Measurements from ENCODE around the gene ZBTB16. TPM values are rescaled to one million over a fixed set of nuclear protein-coding genes. Genes with fewer than 3 reads are reported as not detected.

The ZBTB16 gene
- total RNA-seq, 1 experiment from 2014 or later, result 0.44 TPM

DNA sequence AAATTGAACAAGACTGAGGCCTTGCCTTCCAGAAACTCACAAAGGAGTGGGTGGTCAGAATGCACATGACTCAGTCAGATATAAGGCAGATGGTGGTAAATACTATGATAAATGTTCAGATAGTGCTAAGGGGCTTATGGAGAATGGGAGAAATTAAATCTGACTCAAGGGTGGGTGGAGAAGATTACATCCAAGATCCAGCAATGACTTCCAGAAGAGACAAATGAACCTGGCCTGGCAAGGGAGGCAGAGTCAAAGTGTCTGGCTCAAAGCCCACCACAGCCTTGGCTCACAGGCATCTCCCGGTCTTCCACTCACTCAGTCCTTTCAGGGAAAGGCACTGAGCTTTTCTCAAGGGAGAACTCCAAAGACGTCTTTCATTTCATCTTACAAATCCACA is 6.1 kb upstream of the ZBTB16 start:
- intact Hi-C loops (cut with micrococcal nuclease; ENCODE audit: unreplicated experiment), result no loop called here
- TF ChIP-seq CTCF (conservative IDR thresholded peaks at IDR 0.05) (no peak), EZH2 (IDR thresholded peaks at IDR 0.05; ENCODE audit: low read depth) (no peak)
- Histone ChIP-seq H3K4me3 (no peak overlapping the region), H3K27ac (no peak overlapping the region), H3K4me1 (replicated peaks; ENCODE audit: insufficient read depth) (no peaks in the 10 kb centered on the region), H3K27me3 (ENCODE audit: insufficient read depth, low read depth) (peaks cover 95% of the 10 kb centered on the region), H3F3A (ENCODE audit: insufficient read depth, low read depth) (no peaks in the 10 kb centered on the region), H3K9me2 (ENCODE audit: insufficient read depth) (no peaks in the 10 kb centered on the region), H4K20me1 (ENCODE audit: insufficient read depth) (no peaks in the 10 kb centered on the region), H3K79me2 (ENCODE audit: low read depth) (no peaks in the 10 kb centered on the region), H3K36me3 (ENCODE audit: low read depth) (no peaks in the 10 kb centered on the region), H2AFZ (no peak overlapping the region), H3K4me2 (no peak overlapping the region), H3K9me3 (ENCODE audit: insufficient read depth, low read depth) (no peaks in the 10 kb centered on the region)
- no peak for DNase-seq
- ChIA-PET CTCF (no interaction called here), POLR2A (ENCODE audit: unreplicated experiment) (no interaction called here)
- no TSS peak for BruUV-seq (replicated peaks)

DNA sequence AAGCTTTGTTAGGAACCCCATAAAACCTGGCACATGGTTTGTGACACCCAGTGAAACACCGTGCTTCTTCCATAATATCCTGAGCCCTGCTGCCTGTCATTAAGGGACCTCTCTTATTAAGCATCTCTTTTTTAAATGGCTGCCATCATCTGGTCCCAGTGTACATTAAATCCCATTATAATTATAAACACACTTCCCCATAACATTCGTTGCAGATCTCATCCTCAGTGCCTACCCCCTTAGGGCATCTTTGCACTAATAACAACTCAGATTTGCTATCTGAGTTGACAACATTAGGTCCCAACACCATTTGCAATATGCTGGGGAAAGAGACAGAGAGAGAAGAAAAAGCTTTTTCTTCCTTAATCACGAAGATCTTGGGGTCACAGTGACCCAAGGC is 4.7 kb upstream of the ZBTB16 start:
- POLR2A ChIA-PET (ENCODE audit: unreplicated experiment), result no interaction called here
- no peak for DNase-seq
- Histone ChIP-seq H3K4me3 (no peak overlapping the region), H3K79me2 (ENCODE audit: low read depth) (no peaks in the 10 kb centered on the region), H3K9me2 (ENCODE audit: insufficient read depth) (no peaks in the 10 kb centered on the region), H3K27ac (no peak overlapping the region), H3K4me1 (replicated peaks; ENCODE audit: insufficient read depth) (no peaks in the 10 kb centered on the region), H3F3A (ENCODE audit: insufficient read depth, low read depth) (no peaks in the 10 kb centered on the region), H3K4me2 (no peak overlapping the region), H4K20me1 (ENCODE audit: insufficient read depth) (no peaks in the 10 kb centered on the region), H3K27me3 (ENCODE audit: insufficient read depth, low read depth) (peaks cover 88% of the 10 kb centered on the region), H3K9me3 (ENCODE audit: insufficient read depth, low read depth) (no peaks in the 10 kb centered on the region), H3K36me3 (ENCODE audit: low read depth) (no peaks in the 10 kb centered on the region), H2AFZ (no peak overlapping the region)
- intact Hi-C loops (cut with micrococcal nuclease; ENCODE audit: unreplicated experiment), result no loop called here
- TF ChIP-seq EZH2 (IDR thresholded peaks at IDR 0.05; ENCODE audit: low read depth) (no peak), CTCF (conservative IDR thresholded peaks at IDR 0.05) (no peak)
- CTCF ChIA-PET, result interaction anchor here (0.6 kb wide), 1 partner anchor 167 kb away, joined by 4 read pairs; no protein-coding TSS in a partner anchor
- BruUV-seq (replicated peaks), result no TSS peak

DNA sequence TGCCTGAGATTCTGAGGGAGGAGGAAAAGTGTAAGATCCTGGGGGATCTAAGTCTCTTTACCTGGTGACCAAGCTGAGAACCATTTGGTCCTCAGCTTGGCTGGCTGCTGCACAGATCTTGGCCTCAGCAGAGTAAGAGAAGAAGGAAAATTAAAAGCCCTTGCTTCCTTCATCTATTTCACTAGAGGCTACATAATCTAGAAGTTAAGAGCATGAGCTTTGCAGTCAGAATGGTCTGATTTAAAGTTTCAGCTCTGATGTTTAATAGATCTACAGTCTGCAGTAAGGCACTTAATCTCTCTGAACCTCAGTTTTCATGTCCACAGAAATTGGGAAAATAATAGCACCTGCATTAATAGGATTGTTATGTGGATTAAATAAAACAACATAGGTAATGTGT is 3.1 kb upstream of the ZBTB16 start:
- no peaks in the 10 kb centered on the region for H3K9me2 ChIP-seq (ENCODE audit: insufficient read depth)
- H3K4me3 ChIP-seq, result no peak overlapping the region
- no TSS peak for BruUV-seq (replicated peaks)
- H3K36me3 ChIP-seq (ENCODE audit: low read depth), result no peaks in the 10 kb centered on the region
- H4K20me1 ChIP-seq (ENCODE audit: insufficient read depth), result no peaks in the 10 kb centered on the region
- no peak overlapping the region for H3K27ac ChIP-seq
- peaks cover 72% of the 10 kb centered on the region for H3K27me3 ChIP-seq (ENCODE audit: insufficient read depth, low read depth)
- intact Hi-C loops (cut with micrococcal nuclease; ENCODE audit: unreplicated experiment), result no loop called here
- no peaks in the 10 kb centered on the region for H3K79me2 ChIP-seq (ENCODE audit: low read depth)
- no peaks in the 10 kb centered on the region for H3F3A ChIP-seq (ENCODE audit: insufficient read depth, low read depth)
- no peak overlapping the region for H3K4me2 ChIP-seq
- ChIA-PET POLR2A (ENCODE audit: unreplicated experiment) (no interaction called here), CTCF (no interaction called here)
- TF ChIP-seq EZH2 (IDR thresholded peaks at IDR 0.05; ENCODE audit: low read depth) (no peak), CTCF (conservative IDR thresholded peaks at IDR 0.05) (no peak)
- no peaks in the 10 kb centered on the region for H3K9me3 ChIP-seq (ENCODE audit: insufficient read depth, low read depth)
- no peak overlapping the region for H2AFZ ChIP-seq
- DNase-seq, result no peak
- no peaks in the 10 kb centered on the region for H3K4me1 ChIP-seq (replicated peaks; ENCODE audit: insufficient read depth)
